RWPE2 (cell line): ENCODE measurements around the gene OR6N2.

Experiments used
- ATAC-seq: fragments of 200-7000 bp; cut with Tn5 transposase; 3 replicates; pipeline ENCODE4 v1.9.1; 2021; ENCODE audit warnings: low read depth
- DNase-seq: peaks from one replicate; pipeline ENCODE4 v3.0.0-alpha.2; 2020; ENCODE audit warnings: low spot score
- H3K27ac ChIP-seq: fragments of 450-650 bp; 2 replicates; pipeline ENCODE4 v1.5.1; 2017; ENCODE audit warnings: mild to moderate bottlenecking; ENCODE audit not compliant: poor library complexity, severe bottlenecking
- H3K27me3 ChIP-seq: fragments of 250-450 bp; sonication (Bioruptor Pico); 2 replicates; pipeline ENCODE4 v1.5.1; 2021; ENCODE audit warnings: mild to moderate bottlenecking, moderate library complexity; ENCODE audit not compliant: insufficient read depth, poor library complexity, severe bottlenecking
- H3K36me3 ChIP-seq: fragments of 250-450 bp; sonication (Bioruptor Pico); 2 replicates; pipeline ENCODE4 v1.5.1; 2020; ENCODE audit warnings: low read depth, mild to moderate bottlenecking, moderate library complexity
- H3K4me1 ChIP-seq: fragments of 250-450 bp; sonication (Bioruptor Pico); 2 replicates; pipeline ENCODE4 v1.5.1; 2021; ENCODE audit warnings: mild to moderate bottlenecking, moderate library complexity; ENCODE audit not compliant: insufficient read depth, poor library complexity, severe bottlenecking
- H3K4me3 ChIP-seq: fragments of 250-450 bp; sonication (Bioruptor Pico); 2 replicates; pipeline ENCODE4 v1.5.1; 2021; ENCODE audit warnings: mild to moderate bottlenecking, moderate library complexity; ENCODE audit not compliant: severe bottlenecking
- H3K9me3 ChIP-seq: fragments of 250-450 bp; sonication (Bioruptor Pico); 2 replicates; pipeline ENCODE4 v1.5.1; 2021; ENCODE audit warnings: mild to moderate bottlenecking, moderate library complexity; ENCODE audit not compliant: severe bottlenecking
- CTCF ChIP-seq: fragments of 450-650 bp; IDR thresholded peaks from one replicate; pipeline ENCODE4 v1.5.1; 2017; ENCODE audit warnings: mild to moderate bottlenecking, moderate library complexity; ENCODE audit not compliant: poor library complexity, severe bottlenecking

OR6N2 gene

GRCh38 chr1:158781104-158781503, at the start of gene OR6N2:
OR6N2 (minus strand) TSS chr1:158781204; CDS start chr1:158777635, 3,569 bp downstream.
- H3K36me3 ChIP-seq: no peaks in the 10 kb centered on the region
- DNase-seq (no peak), ATAC-seq (no peak)
- no peak within 1 kb of the TSS for H3K4me3 ChIP-seq
- H3K9me3 ChIP-seq: no peaks in the 10 kb centered on the region
- no peak for TF ChIP-seq CTCF
- no peaks in the 10 kb centered on the region for H3K4me1 ChIP-seq
- H3K27ac ChIP-seq: no peak within 1 kb of the TSS
- H3K27me3 ChIP-seq: no peaks in the 10 kb centered on the region

- DNase-seq (no peak), ATAC-seq (no peak)
- Histone ChIP-seq H3K4me1 (no peaks in the 10 kb centered on the region), H3K4me3 (no peak overlapping the region), H3K9me3 (no peaks in the 10 kb centered on the region), H3K36me3 (no peaks in the 10 kb centered on the region), H3K27me3 (no peaks in the 10 kb centered on the region), H3K27ac (no peak overlapping the region)
- no peak for TF ChIP-seq CTCF
These were observed 49.2 kb upstream of the OR6N2 start for GRCh38 chr1:158830074-158830677.

GRCh38 chr1:158821723-158822122, 40.7 kb upstream of the OR6N2 start:
- H3K36me3 ChIP-seq: no peaks in the 10 kb centered on the region
- H3K9me3 ChIP-seq: no peaks in the 10 kb centered on the region
- H3K27me3 ChIP-seq: no peaks in the 10 kb centered on the region
- no peak for ATAC-seq
- no peak for TF ChIP-seq CTCF
- no peaks in the 10 kb centered on the region for H3K4me1 ChIP-seq
- no peak overlapping the region for H3K27ac ChIP-seq
- no peak overlapping the region for H3K4me3 ChIP-seq
- DNase-seq: no peak

GRCh38 chr1:158819461-158820443, 38.7 kb upstream of the OR6N2 start:
- Histone ChIP-seq H3K4me1 (no peaks in the 10 kb centered on the region), H3K36me3 (no peaks in the 10 kb centered on the region), H3K27ac (no peak overlapping the region), H3K4me3 (no peak overlapping the region), H3K9me3 (no peaks in the 10 kb centered on the region), H3K27me3 (no peaks in the 10 kb centered on the region)
- ATAC-seq (0 out of 3 replicates have a peak, but pooled peaks have one; percentile 31), DNase-seq (no peak)
- no peak for TF ChIP-seq CTCF
